ACHN (cell line): ENCODE results near the gene HEXIM2.
A peak's percentile ranks its signal among the peaks of the same experiment; 100 is the strongest.

Experiments used
- DNase-seq: peaks from one replicate; pipeline ENCODE4 v3.0.0-alpha.2; 2015
- in situ Hi-C: cut with HindIII; loops from 2 replicates; pipeline ENCODE4 v1.10.0; 2017; ENCODE audit warnings: low sequenced_read_pairs, low pct_ligation_motif_present, low pct_unique_long_range_greater_than_20kb

HEXIM2 gene

DNA sequence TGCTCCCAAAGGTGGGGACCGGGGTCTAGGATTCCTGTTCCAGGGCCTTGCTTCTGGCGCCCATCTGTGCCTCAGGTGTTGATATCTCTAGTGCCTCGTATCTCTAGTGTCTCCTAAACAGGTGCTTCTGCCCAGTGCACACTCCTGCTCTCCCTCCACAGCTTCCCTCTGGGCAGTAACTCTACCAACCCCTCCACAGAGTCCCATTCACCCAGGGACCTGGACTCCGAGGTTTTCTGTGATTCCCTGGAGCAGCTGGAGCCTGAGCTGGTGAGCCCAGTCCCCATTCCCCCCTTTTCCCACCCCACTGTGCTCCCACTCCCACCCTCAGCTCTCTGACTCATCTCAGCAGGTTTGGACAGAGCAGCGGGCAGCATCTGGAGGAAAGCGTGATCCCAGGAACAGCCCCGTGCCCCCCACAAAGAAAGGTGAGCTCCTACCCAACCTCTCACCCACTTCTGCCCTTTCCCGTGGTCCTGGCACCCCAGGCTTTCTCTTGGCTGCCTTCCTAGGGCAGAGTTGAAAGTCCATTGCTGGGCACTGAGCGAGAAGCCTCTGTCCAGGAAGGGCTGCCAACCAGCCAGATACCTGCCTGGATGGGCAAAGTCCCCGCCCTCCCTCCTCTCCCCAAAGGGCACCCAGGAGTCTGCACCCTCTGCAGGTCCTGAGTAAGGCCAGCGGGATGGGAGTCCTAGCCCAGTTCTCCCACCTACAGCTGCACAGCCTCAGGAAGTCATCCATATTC is 23.9 kb upstream of the HEXIM2 start:
- in situ Hi-C loops: no loop called here

DNA sequence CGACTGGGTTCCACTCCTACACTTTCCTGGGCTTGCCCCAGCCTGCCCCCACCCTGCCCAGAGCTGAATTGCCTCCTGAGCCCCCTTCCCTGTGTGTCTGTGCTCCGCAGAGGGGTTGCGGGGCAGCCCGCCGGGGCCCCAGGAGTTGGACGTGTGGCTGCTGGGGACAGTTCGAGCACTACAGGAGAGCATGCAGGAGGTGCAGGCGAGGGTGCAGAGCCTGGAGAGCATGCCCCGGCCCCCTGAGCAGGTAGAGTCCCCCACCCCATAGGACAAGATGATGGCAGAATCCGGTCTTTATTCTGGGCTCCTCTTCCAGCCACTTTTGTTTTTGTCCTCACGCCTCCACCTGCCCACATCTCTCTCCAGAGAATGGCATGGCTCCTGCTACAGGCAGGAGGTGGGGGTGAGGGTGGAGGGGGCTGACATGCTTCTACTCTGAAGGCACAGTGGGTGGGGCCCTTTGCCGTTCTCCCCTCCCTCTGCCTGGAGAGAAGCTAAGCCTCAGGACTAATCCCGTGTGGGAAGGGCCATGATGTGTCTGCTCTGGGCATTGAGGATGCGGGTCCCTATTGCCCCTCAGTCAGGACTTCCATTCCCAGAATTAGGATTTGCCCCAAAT is 22.7 kb upstream of the HEXIM2 start:
- in situ Hi-C loops: no loop called here
- no peak for DNase-seq

More for the DNA sequence above, 23.9 kb upstream of the HEXIM2 start:
- no peak for DNase-seq

DNA sequence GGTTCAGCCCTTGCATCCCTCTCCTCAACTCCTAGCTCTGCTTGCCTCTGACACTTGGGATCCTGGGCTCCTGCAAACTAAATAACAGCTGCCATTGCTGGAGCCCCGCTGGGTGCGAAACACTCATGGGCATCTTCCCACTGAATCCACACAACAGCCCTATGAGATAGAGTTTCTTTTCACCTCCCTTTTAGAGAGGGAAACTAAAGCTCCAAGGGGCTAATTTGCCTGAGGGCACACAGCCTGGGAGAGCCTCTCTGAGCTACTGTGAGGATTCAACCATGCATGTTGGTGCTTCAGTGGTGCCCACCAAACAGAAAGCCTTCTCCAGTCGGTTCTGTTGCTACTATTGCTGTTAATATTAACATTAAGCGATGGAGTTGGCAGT is 22.1 kb upstream of the HEXIM2 start:
- no peak for DNase-seq
- in situ Hi-C loops: no loop called here

DNA sequence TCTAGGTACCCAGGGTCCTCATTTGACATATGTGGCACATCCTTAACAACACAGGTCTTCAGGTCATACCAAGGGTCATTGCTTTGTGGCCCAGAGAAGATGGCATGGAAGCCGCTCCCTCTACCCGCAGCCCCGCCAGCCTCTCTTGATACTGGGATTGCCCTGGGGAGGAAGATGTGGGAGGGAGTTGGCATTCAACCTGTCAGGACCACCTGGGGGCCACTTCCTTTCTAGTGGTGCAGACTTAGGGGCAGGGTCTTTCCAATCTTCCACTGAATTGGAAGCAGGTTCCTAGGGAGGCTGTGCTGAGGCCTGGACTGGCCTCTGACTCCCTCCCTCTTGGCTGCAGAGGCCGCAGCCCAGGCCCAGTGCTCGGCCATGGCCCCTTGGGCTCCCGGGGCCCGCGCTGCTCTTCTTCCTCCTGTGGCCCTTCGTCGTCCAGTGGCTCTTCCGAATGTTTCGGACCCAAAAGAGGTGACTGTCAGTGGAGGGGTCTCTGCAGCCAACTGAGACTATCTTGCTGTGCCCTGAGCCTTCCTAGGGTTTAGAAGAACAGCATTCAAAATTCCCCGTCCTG is 18.5 kb upstream of the HEXIM2 start:
- no peak for DNase-seq

DNA sequence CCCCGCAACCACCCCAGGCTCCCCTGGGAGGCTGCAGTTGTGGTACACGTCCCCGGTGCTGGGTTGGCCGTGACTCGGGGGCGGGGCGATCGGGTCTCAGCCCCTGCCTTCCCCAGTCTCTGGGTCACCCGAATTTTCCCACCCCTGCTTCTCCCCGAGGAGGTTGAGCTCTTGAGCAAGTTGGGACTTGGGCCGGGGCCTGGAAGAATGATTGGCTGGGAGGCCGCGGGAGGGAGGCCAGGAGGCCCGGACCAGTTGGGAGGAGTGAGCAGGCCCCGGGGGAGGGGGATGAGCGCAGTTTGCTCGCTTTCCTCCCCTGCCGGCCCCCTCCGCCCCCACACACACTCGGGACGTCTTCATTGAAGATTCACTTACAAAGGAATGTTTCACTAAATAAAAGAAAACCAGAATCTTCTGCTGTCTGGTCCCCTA is 17.9 kb upstream of the HEXIM2 start:
- in situ Hi-C loops: no loop called here

More for the DNA sequence above, 18.5 kb upstream of the HEXIM2 start:
- in situ Hi-C loops: no loop called here

DNA sequence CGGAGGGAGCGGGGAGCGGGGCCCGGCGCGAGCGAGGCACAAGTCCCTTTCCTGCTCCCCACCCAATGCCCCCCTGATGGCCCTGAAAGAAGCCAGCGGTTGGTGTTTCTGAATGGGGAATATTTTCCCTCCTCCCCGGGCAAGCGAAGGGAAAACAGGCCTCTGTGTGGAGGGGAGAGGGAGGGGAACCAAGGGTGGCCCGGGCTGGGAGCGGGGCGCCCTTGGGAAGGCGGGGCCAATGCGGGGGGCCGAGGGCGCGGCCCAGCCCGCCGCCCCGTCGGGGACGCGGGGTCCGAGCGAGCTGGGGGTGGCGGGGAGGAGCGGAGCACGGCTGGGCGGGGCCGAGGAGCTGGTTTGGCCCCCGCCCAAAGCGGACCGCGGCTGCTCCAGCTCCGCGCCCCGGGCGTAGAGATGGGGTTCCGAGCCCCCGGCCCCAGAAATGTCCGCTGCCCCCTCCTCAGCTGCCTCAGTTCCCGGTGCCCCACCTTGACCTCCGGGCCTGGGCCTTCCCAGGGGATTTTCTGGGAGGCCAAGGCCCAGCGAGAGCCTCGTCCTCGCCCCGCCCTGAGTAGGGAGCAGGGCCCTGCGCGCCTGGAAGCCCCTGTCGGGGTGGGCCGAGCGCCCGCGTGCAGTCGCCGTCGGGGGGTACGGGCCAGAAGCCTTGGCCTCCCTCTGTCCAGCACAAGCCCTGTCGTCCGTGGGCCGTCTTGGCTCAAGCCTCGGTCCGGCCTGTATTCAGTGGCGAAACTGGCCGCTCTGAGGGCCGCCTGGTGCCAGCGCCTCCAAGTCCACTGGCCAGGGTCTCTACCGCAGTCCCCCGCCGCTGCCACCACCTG is 17.3 kb upstream of the HEXIM2 start:
- no peak for DNase-seq
- in situ Hi-C loops: no loop called here

More for the DNA sequence above, 17.9 kb upstream of the HEXIM2 start:
- no peak for DNase-seq

DNA sequence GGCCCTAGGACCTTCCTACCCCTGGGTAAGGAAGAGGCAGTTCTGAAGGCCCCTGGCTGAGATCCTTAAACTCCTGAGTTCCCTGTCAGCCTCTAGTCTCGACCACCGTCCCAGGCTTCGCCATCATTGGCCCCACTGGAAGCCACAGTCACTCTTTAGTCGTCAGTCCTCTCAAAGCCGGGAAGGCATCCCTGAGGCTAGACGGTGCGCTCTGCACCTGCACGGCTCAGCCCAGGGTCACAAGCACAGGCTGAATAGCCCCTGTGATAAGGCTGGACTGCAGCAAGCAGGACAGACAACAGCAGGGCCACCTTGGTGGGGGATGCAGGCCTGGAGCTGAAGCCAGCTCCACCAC is 16.7 kb upstream of the HEXIM2 start:
- in situ Hi-C loops: no loop called here
- no peak for DNase-seq

DNA sequence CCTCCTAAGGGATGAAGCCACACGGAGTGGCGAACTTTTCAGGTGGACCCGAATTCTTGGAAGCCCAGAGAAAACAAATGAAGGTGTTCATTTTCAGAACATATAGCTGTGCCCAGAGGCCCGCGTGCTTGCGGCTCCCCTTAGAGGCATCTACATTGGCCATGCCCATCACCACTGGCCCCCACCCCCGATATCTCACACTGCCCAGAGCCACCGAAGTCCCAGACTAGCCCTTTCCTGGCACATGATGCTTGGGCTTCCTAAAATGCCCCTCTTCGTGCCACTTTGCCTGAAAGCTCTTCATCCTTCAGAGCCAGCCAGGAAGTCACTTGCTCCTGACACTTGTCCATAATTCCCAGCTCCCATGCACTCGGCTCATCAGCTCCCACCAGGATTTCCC is 15.5 kb upstream of the HEXIM2 start:
- in situ Hi-C loops: no loop called here
- DNase-seq: no peak

DNA sequence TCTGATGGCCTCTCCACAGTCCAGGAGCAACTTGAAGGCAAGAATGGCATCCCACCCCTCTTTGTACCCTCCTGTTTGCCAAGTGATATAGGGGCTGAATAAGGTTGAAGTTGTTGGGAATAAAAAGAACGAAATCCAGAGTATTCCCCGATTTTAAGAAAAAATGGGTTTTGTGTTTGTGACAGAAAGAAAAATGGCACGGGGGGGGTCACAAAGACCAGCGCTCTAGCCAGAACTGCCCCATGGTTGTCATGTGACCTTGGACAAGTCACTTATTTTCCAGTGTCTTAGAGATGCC is 15.1 kb upstream of the HEXIM2 start:
- no peak for DNase-seq
- in situ Hi-C loops: no loop called here

DNA sequence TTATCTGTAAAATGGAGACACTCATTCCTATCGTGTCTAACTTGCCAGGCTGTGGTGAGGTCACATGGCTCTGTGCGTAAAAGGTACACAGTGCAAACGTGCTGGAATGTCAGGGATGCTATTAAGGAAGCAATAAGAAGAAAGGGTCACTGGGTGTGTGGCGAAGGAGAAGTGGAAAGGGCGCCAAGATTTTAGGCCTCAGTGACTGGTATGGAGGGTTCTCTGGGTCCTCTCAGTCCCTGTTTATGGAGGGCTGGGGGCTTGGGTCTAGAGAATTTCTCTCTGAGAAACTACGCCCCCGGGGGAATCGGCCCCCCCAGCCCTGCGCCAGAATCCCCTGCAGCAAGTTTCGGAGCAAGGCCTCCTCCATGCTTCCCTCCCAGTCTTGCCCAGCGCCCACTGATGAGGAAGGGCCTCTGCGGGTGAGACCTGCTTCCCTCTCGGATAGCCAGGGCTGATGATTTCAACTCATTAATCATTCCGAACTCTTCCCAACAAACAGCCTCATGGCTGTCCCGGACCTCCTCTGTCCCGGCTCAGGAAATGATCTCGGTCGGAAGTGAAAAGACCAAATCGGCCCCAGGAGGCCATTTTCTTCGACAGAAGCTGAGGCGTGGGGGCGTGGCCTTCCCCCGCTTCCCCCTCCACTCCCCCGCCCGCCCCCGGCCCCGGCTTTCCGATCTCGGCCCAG is 14.6 kb upstream of the HEXIM2 start:
- in situ Hi-C loops: no loop called here
- peak; percentile 81 for DNase-seq

DNA sequence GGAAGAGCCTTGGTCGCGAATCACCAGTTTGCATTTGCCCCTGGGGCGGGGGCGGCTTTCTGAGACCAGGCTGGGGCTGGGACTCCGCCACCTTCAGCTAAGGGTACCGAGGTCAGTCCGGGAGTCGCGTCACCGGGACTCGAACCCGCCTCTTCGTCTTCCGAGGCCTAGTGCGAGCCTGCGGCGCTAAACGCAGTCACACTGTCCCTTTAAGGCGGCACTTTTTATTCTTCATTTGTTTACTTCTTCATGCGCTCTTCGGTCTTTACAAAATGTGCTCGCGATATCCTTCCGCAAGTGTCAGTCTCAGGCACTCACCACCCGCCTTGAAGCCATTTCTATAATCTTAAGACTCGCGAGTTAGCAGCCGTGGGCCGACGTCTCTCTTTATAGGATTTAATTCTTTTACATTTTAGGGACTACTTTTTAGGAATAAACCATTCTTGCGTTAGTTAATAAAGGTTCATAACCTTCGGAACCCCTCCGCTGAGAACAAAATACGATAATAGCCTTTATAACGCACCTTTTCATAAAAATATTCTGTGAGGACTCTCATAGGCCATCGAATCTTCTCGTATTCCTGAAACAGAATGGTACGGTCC is 14.0 kb upstream of the HEXIM2 start:
- in situ Hi-C loops: no loop called here

DNA sequence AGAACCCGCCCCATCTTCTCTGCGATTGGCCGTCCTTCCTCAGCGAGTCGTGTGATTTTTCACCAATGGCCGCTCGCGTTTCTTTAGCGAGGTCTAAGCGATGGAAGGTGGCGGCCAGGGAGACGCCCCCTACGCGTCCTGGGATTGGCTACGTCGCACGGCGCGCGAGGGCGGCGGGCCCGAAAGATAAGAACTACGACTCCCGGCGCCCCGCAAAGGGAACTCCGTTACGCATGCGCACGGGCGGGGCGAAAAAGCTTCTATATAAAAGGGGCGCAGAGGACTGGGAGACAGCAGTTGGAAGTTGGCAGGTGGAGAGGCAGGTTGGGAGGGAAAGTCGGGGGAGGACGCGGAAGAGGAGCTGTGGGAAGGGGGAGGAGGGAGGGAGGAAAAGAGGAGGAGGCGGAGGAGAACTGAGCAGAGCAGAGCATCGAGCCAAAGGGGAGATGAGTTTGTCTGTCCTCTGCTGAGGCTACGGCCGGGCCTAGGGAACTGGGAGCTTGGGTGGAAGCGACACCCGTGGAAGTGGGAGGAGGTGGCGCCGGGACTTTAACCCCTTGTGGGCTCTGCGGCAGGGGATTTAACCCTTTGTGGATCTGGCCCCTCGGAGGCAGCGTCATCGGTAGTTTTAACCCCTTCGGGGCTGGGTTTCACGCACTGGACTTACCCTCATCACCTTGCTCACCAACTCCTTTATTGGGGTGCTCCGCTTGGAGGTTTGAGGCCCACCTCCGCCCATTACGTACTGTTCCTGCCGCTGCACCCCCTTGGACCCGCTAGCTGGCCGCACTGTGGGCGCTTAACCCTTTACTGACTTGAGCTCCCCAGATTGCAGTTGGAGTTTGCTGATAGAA is 13.3 kb upstream of the HEXIM2 start, which contains the start of gene HEXIM1:
Gene HEXIM1 (plus strand): TSS at position 293 of the 854 bp plus-strand sequence. CDS start 716 bp downstream, outside the sequence.
- in situ Hi-C loops: no loop called here
- peak; percentile 100 for DNase-seq

More for the DNA sequence above, 14.0 kb upstream of the HEXIM2 start:
- DNase-seq: peak; percentile 96

DNA sequence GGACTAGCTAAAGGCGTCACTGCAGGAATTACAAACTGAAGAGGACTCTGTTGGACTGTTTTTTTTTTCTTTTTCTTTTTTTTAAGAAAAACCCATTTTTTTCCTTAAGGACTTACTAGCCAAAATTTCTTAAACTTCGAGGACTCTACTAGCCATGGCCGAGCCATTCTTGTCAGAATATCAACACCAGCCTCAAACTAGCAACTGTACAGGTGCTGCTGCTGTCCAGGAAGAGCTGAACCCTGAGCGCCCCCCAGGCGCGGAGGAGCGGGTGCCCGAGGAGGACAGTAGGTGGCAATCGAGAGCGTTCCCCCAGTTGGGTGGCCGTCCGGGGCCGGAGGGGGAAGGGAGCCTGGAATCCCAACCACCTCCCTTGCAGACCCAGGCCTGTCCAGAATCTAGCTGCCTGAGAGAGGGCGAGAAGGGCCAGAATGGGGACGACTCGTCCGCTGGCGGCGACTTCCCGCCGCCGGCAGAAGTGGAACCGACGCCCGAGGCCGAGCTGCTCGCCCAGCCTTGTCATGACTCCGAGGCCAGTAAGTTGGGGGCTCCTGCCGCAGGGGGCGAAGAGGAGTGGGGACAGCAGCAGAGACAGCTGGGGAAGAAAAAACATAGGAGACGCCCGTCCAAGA is 12.5 kb upstream of the HEXIM2 start:
- peak; percentile 88 for DNase-seq
- in situ Hi-C loops: no loop called here

DNA sequence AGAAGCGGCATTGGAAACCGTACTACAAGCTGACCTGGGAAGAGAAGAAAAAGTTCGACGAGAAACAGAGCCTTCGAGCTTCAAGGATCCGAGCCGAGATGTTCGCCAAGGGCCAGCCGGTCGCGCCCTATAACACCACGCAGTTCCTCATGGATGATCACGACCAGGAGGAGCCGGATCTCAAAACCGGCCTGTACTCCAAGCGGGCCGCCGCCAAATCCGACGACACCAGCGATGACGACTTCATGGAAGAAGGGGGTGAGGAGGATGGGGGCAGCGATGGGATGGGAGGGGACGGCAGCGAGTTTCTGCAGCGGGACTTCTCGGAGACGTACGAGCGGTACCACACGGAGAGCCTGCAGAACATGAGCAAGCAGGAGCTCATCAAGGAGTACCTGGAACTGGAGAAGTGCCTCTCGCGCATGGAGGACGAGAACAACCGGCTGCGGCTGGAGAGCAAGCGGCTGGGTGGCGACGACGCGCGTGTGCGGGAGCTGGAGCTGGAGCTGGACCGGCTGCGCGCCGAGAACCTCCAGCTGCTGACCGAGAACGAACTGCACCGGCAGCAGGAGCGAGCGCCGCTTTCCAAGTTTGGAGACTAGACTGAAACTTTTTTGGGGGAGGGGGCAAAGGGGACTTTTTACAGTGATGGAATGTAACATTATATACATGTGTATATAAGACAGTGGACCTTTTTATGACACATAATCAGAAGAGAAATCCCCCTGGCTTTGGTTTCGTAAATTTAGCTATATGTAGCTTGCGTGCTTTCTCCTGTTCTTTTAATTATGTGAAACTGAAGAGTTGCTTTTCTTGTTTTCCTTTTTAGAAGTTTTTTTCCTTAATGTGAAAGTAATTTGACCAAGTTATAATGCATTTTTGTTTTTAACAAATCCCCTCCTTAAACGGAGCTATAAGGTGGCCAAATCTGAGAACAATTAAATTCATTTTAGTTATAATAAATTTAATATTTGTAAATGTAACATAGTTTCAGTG is 11.7 kb upstream of the HEXIM2 start:
- in situ Hi-C loops: no loop called here
- DNase-seq: peak; percentile 71

DNA sequence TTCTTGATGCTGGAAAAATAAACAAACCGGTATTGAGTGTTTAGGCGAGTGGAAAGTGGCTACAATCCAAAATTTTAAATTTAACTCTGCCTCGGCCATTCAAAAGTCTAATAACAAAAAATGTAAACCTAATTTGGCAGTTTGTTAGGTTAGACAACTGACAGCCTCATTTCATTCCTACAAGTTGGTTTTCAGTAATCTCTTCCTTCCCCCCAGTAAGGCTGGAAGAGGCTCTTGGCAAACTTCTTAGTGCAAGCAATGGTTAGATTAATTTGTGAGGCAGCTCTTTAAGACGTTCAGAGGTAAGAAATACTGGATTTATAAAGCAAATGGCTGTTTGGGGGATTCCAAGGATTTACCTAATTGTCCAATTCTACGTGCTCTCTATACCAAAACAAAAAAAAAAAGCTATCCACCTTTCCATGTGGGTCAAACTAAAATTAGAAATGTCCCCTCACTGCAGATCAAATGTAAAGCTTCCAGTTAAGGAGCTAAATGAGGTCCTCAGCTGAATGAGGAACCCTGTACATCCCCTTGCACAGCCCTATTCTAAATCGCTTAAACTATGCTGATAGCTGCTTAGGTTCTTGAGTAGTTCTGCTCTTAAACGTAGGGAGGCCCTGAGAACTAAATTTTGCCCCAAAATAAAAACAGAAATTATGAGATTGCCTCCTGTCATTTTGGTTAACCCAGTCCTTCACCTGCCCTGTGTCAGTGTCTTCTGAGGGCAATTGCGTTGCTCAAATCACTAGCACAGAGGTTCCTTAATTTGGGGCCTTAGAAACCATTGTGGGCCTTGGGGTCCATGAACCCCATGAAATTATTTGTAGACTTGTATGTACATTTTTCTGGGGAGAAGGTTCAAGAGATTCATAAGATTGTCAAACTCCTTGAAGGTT is 10.5 kb upstream of the HEXIM2 start:
- in situ Hi-C loops: no loop called here

More for the DNA sequence above, 10.5 kb upstream of the HEXIM2 start:
- peak; percentile 22 for DNase-seq
